ENCODE measurements around the gene UGT1A4.
"Not testable (repeated sequence)": the region's sequence is repeated elsewhere in the genome, so short reads cannot be mapped to it uniquely, and the experiment has no call there.

The UGT1A4 gene

DNA sequence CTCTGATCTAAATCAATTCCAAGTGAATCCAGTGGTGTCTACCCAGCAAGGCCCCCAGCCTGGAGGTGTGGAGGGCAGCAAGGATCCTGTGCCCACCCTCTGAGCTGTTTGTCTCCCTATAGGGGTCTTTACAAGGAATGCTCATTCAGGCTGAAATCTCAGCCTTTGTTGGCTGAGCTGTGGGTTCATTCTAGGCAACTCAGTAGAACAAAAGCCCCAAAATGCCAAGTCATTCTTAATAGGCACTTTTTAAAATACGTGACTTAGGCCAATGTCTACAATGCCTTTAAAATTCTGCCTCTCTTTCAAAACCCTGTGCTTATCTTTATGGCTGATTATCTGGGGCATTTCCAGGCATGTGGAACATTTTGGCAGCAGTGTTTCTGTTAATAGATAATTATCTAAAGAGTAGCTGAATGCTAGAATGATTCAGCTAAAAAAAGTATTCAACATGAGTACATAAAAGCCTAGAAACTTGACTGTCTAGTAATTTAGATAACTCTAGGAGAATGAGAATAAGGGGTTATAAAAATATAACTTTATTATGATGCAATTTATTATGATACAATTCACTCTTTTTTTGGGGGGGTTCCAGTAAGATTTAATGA, 18.4 kb upstream of the UGT1A4 start:
- DNase-seq, result no peak

DNA sequence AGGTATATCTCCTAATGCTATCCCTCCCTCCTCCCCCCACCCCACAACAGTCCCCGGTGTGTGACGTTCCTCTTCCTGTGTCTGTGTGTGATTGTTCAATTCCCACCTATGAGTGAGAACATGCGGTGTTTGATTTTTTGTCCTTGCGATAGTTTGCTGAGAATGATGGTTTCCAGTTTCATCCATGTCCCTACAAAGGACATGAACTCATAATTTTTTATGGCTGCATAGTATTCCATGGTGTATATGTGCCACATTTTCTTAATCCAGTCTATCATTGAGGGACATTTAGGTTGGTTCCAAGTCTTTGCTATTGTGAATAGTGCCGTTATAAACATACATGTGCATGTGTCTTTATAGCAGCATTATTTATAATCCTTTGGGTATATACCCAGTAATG, 17.7 kb upstream of the UGT1A4 start:
- not testable (repeated sequence) for DNase-seq

DNA sequence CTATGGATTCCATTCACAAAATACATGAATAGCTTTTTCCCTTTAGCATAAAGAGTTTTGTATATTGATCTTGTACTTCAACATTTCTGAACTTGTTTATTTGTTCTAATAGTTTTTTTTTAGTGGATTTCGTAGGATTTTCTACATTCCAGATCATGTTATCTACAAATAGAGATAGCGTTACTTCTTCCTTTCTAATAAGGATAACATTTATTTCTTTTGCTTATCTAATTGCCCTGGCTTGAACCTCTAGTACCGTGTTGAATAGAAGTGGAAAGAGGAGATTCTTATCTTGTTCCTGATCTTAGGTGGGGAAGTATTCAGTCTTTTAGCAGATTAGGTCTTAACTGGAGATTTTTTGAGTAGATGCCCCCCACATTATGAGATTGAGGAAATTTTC, 16.3 kb upstream of the UGT1A4 start:
- no peak for DNase-seq

DNA sequence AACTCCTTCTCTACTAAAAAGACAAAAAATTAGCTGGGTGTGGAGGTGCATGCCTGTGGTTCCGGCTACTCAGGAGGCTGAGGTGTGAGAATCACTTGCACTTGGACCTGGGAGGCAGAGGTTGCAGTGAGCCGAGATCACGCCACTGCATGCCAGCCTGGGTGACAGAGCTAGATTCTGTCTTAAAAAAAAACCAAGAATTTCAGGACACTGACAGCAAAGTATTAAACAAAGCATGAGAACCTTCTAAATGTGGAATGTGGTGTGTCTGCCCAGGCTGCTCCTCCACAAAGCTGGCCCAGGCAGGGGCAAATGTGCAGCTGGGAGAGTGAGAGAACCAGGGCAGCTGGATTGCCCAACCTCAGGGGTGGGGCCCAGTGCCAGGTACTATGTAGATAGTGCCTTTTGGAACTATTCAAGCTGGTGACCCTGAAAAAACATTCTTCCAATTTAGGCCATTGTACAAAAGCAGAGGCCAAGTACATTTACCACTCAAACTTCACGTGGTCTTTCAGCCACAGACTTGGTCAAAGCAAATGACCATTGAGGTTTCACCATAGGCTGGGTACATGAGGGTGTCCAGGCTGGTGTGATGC, 12.5 kb upstream of the UGT1A4 start:
- DNase-seq, result no peak

DNA sequence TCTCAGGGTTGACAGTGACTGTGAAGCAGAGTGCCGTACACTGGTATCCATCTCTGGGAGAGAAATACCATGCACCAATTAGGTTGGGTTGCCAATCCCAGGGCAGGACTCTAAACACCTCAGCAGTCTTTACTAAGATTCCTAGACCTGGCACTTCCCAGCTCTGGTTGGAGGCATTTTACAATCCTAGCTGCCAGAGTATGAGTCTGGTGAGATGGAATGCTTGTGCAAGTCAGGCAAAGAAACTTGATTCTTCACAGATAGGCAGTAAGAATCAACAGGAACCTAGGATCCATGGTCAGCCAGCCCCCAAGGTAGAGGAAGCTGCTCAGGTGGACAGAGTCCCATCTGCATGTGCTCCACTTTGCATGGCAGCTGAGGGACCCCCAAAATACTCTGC, 11.8 kb upstream of the UGT1A4 start:
- DNase-seq, result no peak

DNA sequence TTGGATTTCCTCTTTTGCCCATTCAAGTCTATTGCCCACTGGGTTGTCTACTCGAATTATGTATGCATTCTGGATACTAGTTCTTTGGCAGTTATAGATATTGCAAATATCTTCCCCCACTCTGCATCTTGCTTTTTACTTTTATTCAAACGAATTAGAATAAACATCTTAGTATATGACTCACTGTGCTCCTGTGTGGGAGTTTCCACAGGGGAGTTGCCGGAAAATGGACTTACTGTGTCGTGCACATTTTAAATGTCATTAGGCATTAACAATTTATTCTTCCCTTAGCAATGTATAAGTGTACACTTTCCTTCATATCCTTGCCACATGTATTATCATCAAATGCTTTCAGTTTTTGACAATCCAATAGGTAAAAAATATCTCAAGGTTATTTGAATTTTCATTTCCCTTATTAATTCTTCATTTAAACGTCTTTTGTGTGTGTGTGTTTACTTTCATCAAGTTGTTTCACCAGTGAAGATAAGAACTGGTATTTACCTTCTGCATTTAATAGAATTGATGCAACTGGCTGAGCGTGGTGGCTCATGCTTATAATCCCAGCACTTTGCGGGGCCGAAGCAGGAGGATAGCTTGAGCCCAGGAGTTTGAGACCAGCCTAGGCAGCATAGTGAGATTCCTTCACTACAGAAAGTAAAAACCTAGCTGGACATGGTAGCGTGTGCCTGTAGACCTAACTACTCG, 10.4 kb upstream of the UGT1A4 start:
- no peak for DNase-seq

DNA sequence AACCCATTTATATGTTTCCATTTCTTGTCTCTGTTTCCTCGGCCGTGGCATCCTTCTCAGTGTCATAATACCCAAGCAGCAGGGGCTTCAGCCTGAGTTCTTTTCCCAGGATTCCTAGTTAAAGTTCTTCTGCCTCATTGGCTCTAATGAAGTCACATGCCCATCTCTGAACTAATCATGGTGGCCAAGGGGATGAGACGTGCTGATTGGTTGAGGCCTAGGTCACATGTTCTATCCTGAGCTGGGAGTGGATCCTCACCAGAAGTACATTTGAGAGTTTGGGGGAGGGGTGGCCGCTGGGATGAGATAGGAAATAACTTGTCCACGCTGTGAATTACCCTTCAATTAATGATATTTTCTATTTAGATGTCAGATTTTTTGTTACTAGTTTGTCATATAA, 9.6 kb upstream of the UGT1A4 start:
- DNase-seq, result no peak

DNA sequence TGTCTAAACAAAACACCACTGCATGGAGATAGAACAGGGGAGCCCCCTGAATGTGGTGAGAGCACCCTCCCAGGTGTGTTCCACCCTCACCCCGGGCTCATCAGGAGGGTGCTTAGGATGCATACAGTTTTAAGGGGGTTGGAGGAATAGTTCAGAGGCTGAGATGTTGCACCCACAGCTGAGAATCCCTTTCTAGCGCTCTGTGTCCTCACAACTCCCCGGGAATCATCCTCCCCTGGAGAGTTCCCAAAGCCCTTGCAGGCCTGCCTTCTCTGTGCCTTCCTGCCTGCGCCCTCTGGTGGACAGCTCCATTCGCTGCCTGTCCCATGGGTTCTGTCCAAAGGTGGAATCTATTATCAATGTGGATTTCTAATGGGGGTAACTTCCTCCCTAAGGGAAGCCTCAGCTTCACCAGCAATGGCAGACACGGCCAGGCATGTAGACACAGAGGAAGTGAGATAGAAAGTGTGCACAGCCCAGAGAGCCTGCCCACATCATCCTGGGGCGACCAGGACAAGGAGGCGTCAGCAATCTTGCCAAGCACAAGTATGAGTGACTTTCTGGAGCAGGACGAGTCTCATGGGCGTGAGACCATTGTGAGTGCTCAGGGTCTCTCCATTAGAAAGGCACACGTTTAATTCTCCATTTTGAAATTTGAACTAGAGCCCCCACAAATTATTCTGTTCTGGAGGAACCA, 7.1 kb upstream of the UGT1A4 start:
- peak; percentile 7 for DNase-seq

DNA sequence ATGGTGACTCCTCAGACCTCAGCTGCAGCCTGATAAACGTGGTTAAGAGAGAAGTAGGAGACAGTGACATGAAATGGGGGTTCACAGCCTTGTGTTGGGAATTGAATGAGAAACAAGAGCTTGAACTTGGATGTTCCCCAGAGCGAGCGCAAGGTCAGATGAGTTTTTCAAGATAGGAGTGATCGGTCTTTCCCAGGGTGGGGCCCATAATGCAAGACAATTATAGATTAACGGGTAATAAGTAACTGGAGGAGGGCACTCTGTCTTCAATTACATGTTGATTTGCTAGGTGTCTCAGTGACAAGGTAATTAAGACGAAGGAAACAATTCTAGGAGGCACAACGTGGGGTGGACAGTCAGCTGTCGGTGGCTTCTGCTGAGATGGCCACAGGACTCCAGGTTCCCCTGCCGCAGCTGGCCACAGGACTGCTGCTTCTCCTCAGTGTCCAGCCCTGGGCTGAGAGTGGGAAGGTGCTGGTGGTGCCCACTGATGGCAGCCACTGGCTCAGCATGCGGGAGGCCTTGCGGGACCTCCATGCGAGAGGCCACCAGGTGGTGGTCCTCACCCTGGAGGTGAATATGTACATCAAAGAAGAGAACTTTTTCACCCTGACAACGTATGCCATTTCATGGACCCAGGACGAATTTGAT, 5.8 kb upstream of the UGT1A4 start, which contains the start of gene UGT1A5:
TSS of gene UGT1A5 (plus strand) at position 297 of the 651 bp plus-strand sequence. CDS start at position 382, 85 bp downstream.
- DNase-seq, result no peak

DNA sequence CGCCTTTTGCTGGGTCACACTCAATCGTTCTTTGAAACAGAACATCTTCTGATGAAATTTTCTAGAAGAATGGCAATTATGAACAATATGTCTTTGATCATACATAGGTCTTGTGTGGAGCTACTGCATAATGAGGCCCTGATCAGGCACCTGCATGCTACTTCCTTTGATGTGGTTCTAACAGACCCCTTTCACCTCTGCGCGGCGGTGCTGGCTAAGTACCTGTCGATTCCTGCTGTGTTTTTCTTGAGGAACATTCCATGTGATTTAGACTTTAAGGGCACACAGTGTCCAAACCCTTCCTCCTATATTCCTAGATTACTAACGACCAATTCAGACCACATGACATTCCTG, 5.3 kb upstream of the UGT1A4 start:
- DNase-seq, result no peak

DNA sequence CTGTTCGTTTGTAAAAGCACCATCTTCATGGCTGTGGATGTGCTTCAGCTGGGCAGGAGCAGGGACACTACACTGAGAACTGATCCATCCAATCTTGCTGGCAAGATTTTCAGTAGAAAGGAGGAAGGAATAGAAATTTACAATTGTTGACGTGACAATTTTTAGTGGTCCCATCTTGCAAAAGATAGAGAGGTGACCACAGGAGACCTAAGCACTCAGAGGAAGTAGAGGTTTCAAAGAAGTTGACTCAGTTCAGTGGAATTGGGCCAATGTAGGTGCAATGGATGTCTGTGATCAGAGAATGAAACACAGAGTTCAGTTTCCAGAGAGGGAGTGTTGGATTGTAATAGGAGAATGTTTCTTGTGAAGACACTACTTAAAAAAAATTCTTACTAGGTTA, 4.4 kb upstream of the UGT1A4 start:
- no peak for DNase-seq

DNA sequence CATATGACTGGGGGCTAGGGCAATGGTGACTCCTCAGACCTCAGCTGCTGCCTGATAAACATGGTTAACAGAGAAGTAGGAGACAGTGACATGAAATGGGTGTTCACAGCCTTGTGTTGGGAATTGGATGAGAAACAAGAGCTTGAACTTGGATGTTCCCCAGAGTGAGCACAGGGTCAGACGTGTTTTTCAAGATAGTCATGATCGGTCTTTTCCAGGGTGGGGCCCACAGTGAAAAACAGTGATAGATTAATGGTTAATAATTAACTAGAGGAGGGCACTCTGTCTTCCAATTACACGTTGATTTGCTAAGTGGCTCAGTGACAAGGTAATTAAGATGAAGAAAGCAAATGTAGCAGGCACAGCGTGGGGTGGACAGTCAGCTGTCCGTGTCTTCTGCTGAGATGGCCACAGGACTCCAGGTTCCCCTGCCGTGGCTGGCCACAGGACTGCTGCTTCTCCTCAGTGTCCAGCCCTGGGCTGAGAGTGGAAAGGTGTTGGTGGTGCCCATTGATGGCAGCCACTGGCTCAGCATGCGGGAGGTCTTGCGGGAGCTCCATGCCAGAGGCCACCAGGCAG, 10.3 kb downstream of the UGT1A4 start, which contains the start of gene UGT1A3:
TSS of gene UGT1A3 (plus strand) at position 320 of the 579 bp plus-strand sequence. CDS start at position 405, 85 bp downstream.
- DNase-seq, result no peak

DNA sequence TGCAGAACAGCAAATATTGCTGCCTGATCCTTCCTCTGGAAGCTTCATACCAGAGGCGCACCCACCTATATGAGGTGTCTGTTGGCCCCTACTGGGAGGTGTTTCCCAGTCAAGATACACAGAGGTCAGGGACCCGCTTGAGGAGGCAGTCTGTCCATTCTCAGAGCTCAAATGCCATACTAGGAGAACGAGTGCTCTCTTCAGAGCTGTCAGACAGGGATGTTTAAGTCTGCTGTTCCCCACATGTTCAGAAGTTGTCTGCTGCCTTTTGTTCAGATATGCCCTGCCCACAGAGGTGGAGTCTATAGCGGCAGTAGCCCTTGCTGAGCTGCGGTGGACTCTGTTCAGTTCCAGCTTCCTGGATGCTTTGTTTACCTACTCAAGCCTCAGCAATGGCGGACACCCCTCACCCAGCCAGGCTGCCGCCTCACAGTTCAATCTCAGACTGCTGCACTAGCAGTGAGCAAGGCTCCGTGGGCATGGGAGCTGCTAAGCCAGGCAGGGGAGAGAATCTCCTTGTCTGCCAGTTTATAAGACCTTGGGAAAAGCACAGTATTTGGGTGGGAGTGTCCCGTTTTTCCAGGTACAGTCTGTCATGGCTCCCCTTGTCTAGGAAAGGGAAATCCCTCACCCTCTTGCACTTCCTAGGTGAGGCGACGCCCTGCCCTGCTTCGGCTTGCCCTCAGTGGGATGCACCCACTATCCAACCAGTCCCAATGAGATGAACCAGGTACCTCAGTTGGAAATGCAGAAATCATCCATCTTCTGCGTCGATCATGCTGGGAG, 18.5 kb downstream of the UGT1A4 start:
- not testable (repeated sequence) for DNase-seq

DNA sequence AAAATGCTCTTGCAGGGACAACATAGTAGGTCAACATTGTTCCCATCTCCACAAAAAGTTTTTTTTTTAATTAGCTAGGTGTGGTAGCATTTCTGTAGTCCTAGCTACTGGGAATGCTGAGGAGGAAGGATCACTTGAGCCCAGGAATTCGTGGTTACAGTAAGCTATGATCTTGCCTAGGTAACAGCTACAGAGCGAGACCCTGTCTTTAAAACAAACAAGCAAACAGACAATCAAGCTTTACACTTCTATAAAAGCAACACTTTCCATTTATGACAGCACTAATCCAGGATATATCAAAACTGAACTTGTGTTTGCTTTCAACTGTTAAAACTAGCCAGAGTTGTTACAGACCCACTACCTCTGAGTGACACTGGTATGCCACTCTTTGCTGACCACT, 22.3 kb downstream of the UGT1A4 start:
- no peak for DNase-seq

DNA sequence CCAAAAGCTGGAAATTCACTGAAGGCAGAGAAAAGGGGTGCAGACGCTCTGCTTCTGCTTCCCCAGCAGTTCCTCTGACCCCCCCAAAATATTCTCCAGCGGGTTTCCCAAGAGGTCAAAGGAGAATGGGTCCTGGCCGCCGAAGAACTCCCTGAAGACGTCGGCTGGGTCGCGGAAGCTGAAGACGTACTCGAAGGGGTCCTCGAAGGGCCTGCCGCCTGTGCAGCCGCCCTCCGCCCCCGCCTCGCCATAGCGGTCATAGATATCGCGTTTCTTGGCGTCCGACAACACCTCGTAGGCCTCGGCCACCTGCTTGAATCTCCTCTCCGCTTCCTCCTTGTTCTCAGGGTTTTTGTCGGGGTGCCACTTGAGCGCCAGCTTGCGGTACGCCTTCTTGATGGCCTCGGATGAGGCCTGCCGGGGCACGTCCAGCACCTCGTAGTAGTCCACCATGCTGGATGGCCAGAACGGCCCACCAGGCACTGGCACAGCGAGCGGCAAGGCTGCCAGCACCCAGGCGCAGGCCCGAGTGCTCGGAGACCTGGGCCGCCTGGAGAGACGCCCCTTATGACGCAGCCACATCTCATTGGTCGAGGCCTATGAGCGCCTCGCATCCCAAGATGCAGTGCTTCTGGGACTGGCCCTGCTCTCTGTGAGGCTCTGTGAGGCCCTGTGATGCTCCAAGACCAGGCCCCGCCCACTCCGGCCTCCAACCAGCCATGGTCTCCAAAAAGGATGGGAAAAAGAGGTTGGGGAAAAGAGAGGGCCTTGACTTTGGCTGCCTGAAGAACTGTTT, 25.1 kb downstream of the UGT1A4 start:
- no peak for DNase-seq

DNA sequence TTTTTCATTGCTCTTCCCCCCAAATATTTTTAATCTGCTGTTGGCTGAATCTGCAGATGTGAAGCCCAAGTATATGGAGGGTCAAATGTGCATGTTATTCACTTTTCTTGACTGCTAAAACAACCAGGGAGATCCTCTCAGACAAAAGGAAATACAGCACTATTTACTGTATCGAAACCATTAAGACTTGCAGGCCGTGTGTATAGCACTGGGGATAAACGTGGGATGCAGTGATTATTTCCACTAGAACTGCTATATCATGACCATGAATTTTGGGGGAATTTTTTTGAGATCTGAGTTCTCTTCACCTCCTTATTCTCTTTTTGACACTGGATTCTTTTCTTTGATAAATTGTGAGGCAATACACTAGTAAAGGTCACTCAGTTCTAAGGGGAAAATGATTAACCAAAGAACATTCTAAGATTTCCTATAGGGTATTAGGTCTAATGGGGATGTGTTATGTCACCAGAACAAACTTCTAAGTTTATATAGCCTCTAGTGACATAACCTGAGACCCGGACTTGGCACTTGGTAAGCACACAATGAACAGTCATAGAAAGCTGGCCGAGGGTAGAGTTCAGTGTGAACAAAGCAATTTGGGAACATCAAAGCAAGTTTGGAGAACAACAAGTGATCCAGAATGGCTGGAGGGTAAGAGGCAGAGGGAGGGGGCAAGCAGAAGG, 26.7 kb downstream of the UGT1A4 start:
- DNase-seq, result no peak

DNA sequence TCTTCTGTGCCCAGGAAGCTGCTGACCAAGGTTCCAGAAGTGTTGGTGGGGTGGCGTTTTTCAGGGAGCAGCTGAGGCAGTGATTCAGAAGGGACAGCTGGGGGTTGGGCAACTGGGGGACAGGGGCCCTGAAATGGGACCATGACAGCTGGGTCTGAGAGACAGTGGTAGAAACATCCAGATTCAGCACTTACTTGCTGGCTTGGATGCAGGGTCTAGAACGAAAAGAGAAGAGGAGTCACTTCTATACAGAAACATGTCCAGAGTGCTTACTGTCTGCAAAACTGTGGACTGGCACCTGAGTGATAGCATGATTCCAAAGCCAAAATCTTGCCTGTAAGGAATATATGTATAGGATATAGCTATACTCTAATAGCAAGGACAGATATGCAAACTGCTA, 27.3 kb downstream of the UGT1A4 start:
- not testable (repeated sequence) for DNase-seq

DNA sequence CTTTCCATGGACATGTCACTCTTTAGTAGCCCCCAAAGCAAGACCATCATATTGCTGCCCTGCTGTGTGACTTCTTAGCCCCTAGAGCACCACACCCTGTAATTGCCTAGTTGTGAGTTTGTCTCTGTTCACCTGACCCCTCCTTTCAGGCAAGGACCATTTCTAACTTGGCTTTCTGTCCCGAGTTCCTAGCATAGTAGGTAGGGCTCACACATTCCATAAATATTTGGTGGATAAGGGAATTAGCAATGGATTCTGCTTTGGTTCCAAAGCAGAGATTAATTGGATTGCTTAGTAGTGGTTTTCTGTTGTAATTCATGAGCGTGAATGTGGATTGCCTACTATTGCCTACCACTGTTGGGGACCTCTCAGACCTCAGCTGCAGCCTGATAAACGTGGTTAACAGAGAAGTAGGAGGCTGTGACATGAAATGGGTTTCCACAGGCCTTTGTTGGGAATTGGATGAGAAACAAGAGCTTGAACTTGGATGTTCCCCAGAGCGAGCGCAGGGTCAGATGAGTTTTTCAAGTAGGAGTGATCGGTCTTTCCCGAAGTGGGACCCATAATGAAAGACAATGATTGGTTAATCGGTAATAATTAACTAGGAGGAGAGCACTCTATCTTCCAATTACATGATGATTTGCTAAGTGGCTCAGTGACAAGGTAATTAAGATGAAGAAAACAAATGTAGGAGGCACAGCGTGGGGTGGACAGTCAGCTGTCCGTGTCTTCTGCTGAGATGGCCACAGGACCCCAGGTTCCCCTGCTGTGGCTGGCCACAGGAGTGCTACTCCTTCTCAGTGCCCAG, 28.1 kb downstream of the UGT1A4 start:
- no peak for DNase-seq

DNA sequence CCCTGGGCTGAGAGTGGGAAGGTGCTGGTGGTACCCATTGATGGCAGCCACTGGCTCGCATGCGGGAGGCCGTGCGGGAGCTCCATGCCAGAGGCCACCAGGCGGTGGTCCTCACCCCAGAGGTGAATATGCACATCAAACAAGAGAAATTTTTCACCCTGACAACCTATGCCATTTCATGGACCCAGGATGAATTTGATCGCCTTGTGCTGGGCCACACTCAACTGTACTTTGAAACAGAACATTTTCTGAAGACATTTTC, 28.7 kb downstream of the UGT1A4 start:
- no peak for DNase-seq

DNA sequence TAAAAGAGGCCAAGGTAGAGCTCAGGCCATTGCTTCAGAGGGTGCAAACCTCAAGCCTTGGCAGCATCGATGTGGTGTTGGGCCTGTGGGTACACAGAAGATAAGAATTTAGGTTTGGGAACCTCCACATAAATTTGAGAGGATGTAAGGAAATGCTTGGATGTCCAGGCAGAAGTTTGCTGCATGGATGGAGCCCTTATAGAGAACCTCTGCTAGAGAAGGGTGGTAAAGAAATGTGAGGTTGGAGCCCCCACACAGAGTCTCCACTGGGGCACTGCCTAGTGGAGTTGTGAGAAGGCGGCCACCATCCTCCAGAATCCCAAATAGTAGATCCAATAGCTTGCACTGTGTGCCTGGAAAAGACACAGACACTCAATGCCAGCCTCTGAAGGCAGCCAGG, 32.2 kb downstream of the UGT1A4 start:
- DNase-seq, result not testable (repeated sequence)

Measured in GDM1 (cell line).